ENCODE measurements around the gene CYTH1.

Gene CYTH1

GRCh38 chr17:78771758-78772382 is 10.2 kb downstream of the CYTH1 start:
- DNase-seq (ENCODE audit: low read depth) = no peak
- TF ChIP-seq CTCF (conservative IDR thresholded peaks at IDR 0.05; ENCODE audit: low read length) = no peak
- H3K4me3 ChIP-seq (ENCODE audit: low read length) = no peak overlapping the region

GRCh38 chr17:78769196-78769773 is 12.8 kb downstream of the CYTH1 start:
- H3K4me3 ChIP-seq (ENCODE audit: low read length) = no peak overlapping the region
- no peak for TF ChIP-seq CTCF (conservative IDR thresholded peaks at IDR 0.05; ENCODE audit: low read length)
- no peak for DNase-seq (ENCODE audit: low read depth)

- DNase-seq (ENCODE audit: low read depth) = no peak
- no peak overlapping the region for H3K4me3 ChIP-seq (ENCODE audit: low read length)
- no peak for TF ChIP-seq CTCF (conservative IDR thresholded peaks at IDR 0.05; ENCODE audit: low read length)
These were observed 14.3 kb downstream of the CYTH1 start for GRCh38 chr17:78767806-78768205.

- DNase-seq (ENCODE audit: low read depth) = no peak
- H3K4me3 ChIP-seq (ENCODE audit: low read length) = no peak overlapping the region
- no peak for TF ChIP-seq CTCF (conservative IDR thresholded peaks at IDR 0.05; ENCODE audit: low read length)
These were observed 15.3 kb downstream of the CYTH1 start for GRCh38 chr17:78766743-78767294.

- no peak for DNase-seq (ENCODE audit: low read depth)
- no peak for TF ChIP-seq CTCF (conservative IDR thresholded peaks at IDR 0.05; ENCODE audit: low read length)
- no peak overlapping the region for H3K4me3 ChIP-seq (ENCODE audit: low read length)
These were observed 15.8 kb downstream of the CYTH1 start for GRCh38 chr17:78766225-78766624.

- no peak overlapping the region for H3K4me3 ChIP-seq (ENCODE audit: low read length)
- DNase-seq (ENCODE audit: low read depth) = no peak
- no peak for TF ChIP-seq CTCF (conservative IDR thresholded peaks at IDR 0.05; ENCODE audit: low read length)
These were observed 16.3 kb downstream of the CYTH1 start for GRCh38 chr17:78765821-78766220.

GRCh38 chr17:78764871-78765270 is 17.2 kb downstream of the CYTH1 start:
- TF ChIP-seq CTCF (conservative IDR thresholded peaks at IDR 0.05; ENCODE audit: low read length) = no peak
- no peak overlapping the region for H3K4me3 ChIP-seq (ENCODE audit: low read length)
- no peak for DNase-seq (ENCODE audit: low read depth)
